ENCODE data around the gene OPN1LW. TPM values are rescaled to one million over a fixed set of nuclear protein-coding genes. Genes with fewer than 3 reads are reported as not detected.

The OPN1LW gene
- total RNA-seq, 1 experiment from 2014 or later: not detected

GRCh38 chrX:154126101-154126500, 17.9 kb upstream of the OPN1LW start:
- Mint-ChIP-seq H3K4me1 (peaks cover 0 to 3% of the 10 kb centered on the region in 2 experiments; a peak in 1 of 4 replicates), H3K4me3 (no peak overlapping the region), H3K27me3 (ENCODE audit: low read depth) (peaks cover 6% of the 10 kb centered on the region), H3K9me3 (peaks cover 71 to 76% of the 10 kb centered on the region in 2 experiments), H3K27ac (no peak overlapping the region), H3K36me3 (ENCODE audit: insufficient read depth in 1 of 3, low read depth in 3 of 3) (peaks cover 0 to 3% (median 3%) of the 10 kb centered on the region in 3 experiments; a peak in 2 of 7 replicates)
- Histone ChIP-seq H3K14ac (ENCODE audit: insufficient read depth, low read length) (no peak overlapping the region), H2BK15ac (ENCODE audit: low read depth, low read length) (no peak overlapping the region), H4K5ac (ENCODE audit: insufficient read length, low read depth, low read length) (no peak overlapping the region), H3K27me3 (ENCODE audit: insufficient read depth, low read length) (no peaks in the 10 kb centered on the region), H4K20me1 (ENCODE audit: control insufficient read depth, insufficient read depth, insufficient read length) (no peaks in the 10 kb centered on the region), H3K4me1 (ENCODE audit: insufficient read depth, low read length) (no peaks in the 10 kb centered on the region), H3K79me1 (ENCODE audit: insufficient read depth, low read depth, low read length, poor library complexity, severe bottlenecking) (no peaks in the 10 kb centered on the region), H3K79me2 (ENCODE audit: insufficient read depth, low read length) (no peaks in the 10 kb centered on the region), H3K23ac (ENCODE audit: insufficient read length, low read depth, low read length) (no peak overlapping the region), H3K23me2 (ENCODE audit: insufficient read length, low read depth, low read length, poor library complexity, severe bottlenecking) (no peaks in the 10 kb centered on the region), H3K9me3 (ENCODE audit: control insufficient read depth, low read depth, low read length) (peaks cover 13% of the 10 kb centered on the region), H3K18ac (ENCODE audit: insufficient read length, low read depth, low read length) (no peak overlapping the region), H2BK120ac (ENCODE audit: low read depth, low read length, poor library complexity, severe bottlenecking) (no peak overlapping the region), H3K27ac (ENCODE audit: insufficient read length, low read depth, low read length) (no peak overlapping the region), H2BK5ac (ENCODE audit: insufficient read length, low read length) (no peak overlapping the region), H3T11ph (ENCODE audit: low read length) (no peak overlapping the region), H3K4me2 (ENCODE audit: insufficient read depth, insufficient read length, low read length) (no peak overlapping the region), H4K91ac (ENCODE audit: insufficient read length, low read depth, low read length) (no peak overlapping the region), H2BK12ac (ENCODE audit: insufficient read length, low read depth, low read length) (no peak overlapping the region), H2BK20ac (ENCODE audit: low read depth, low read length, poor library complexity, severe bottlenecking) (no peak overlapping the region), H4K8ac (replicated peaks; ENCODE audit: insufficient read length, low read depth, low read length) (no peak overlapping the region), H3K9ac (ENCODE audit: extremely low read depth, insufficient read length, low read length) (no peak overlapping the region), H2AFZ (ENCODE audit: low read length) (no peak overlapping the region), H3K56ac (ENCODE audit: insufficient read length, low read depth, low read length) (no peak overlapping the region), H2AK5ac (ENCODE audit: insufficient read length, low read length) (no peak overlapping the region), H3K4ac (ENCODE audit: low read depth, low read length) (no peak overlapping the region)
- WGBS (ENCODE audit: extremely low coverage, insufficient read length, low lambda C conversion rate): no CpG with 5 or more reads among the region's 11 CpGs
- no peak for TF ChIP-seq CTCF (conservative IDR thresholded peaks at IDR 0.05)
- DNase-seq: no peak
